Omental fat pad (tissue), 4 donors: Measurements from ENCODE around the gene PCBP3. TPM values are rescaled to one million over a fixed set of nuclear protein-coding genes. Genes with fewer than 3 reads are reported as not detected.

Experiments
- ATAC-seq: fragments of 150-250 bp; one replicate; pipeline ENCODE4 v1.9.1; 2016; ENCODE audit warnings: mild to moderate bottlenecking, moderate library complexity; ENCODE audit not compliant: low FRiP score
- DNase-seq: peaks from one replicate; pipeline ENCODE4 v3.0.0-alpha.2; 2019; ENCODE audit warnings: low spot score
- CTCF ChIP-seq, 3 donors: fragments of 450-650 bp; IDR thresholded peaks; one replicate each; pipeline ENCODE4 v1.5.1; 2016 to 2017; ENCODE audit warnings: antibody characterized with exemption in 3 of 3, mild to moderate bottlenecking in 3 of 3, moderate library complexity in 2 of 3
- total RNA-seq, 4 donors: library from RNA; depleted of rRNA; stranded (reverse); fragments of >200 nt; gene quantifications; one replicate each; pipeline ENCODE4 v1.1.0, GENCODE V29; 2016

The PCBP3 gene
- total RNA-seq, 4 donors from 2014 or later, result 1.1 to 26.8 (median 14.8) TPM

GRCh38 chr21:45742247-45742646 lies 98.7 kb downstream of the PCBP3 start:
- no peak for DNase-seq
- ATAC-seq, result no peak
- TF ChIP-seq CTCF (IDR thresholded peaks at IDR 0.05), result no peak

- ATAC-seq, result no peak
- TF ChIP-seq CTCF (IDR thresholded peaks at IDR 0.05), result no peak
- DNase-seq, result no peak
Measured at GRCh38 chr21:45745256-45745655, 101.7 kb downstream of the PCBP3 start.

- DNase-seq (no peak), ATAC-seq (peak; percentile 55)
- TF ChIP-seq CTCF (IDR thresholded peaks at IDR 0.05), result no peak
Measured at GRCh38 chr21:45747233-45747766, 103.8 kb downstream of the PCBP3 start.

GRCh38 chr21:45747802-45748445 lies 104.4 kb downstream of the PCBP3 start:
- ATAC-seq (peak; percentile 93), DNase-seq (no peak)
- no peak for TF ChIP-seq CTCF (IDR thresholded peaks at IDR 0.05)

GRCh38 chr21:45748593-45748992 lies 105.1 kb downstream of the PCBP3 start:
- no peak for TF ChIP-seq CTCF (IDR thresholded peaks at IDR 0.05)
- DNase-seq (no peak), ATAC-seq (no peak)

- no peak for DNase-seq
- ATAC-seq, result no peak
Measured at GRCh38 chr21:45749974-45750373, 106.4 kb downstream of the PCBP3 start.

More at GRCh38 chr21:45749974-45750373, 106.4 kb downstream of the PCBP3 start:
- no peak for TF ChIP-seq CTCF (IDR thresholded peaks at IDR 0.05)
